Measurements from ENCODE around the gene BRIP1. TPM values are rescaled to one million over a fixed set of nuclear protein-coding genes. Genes with fewer than 3 reads are reported as not detected.

The BRIP1 gene
- total RNA-seq, 1 experiment from 2014 or later: 20.2 TPM

GRCh38 chr17:61683466-61683865, 179.9 kb downstream of the BRIP1 start:
- no peak overlapping the region for H2BK5ac ChIP-seq (ENCODE audit: insufficient read length, low read length)
- no peaks in the 10 kb centered on the region for H3K27me3 ChIP-seq (ENCODE audit: insufficient read depth, low read length)
- H3K79me2 ChIP-seq (ENCODE audit: insufficient read depth, low read length): no peaks in the 10 kb centered on the region
- H3K79me1 ChIP-seq (ENCODE audit: insufficient read depth, low read depth, low read length, poor library complexity, severe bottlenecking): no peaks in the 10 kb centered on the region
- H3K36me3 Mint-ChIP-seq (ENCODE audit: insufficient read depth in 1 of 3, low read depth in 3 of 3): peaks cover 0 to 21% (median 16%) of the 10 kb centered on the region in 3 experiments; a peak in 5 of 7 replicates
- H3K23ac ChIP-seq (ENCODE audit: insufficient read length, low read depth, low read length): no peak overlapping the region
- no peak overlapping the region for H3K27ac ChIP-seq (ENCODE audit: insufficient read length, low read depth, low read length)
- no peak overlapping the region for H4K91ac ChIP-seq (ENCODE audit: insufficient read length, low read depth, low read length)
- H3K23me2 ChIP-seq (ENCODE audit: insufficient read length, low read depth, low read length, poor library complexity, severe bottlenecking): no peaks in the 10 kb centered on the region
- no peak overlapping the region for H2BK12ac ChIP-seq (ENCODE audit: insufficient read length, low read depth, low read length)
- H3K4me1 Mint-ChIP-seq: no peaks in the 10 kb centered on the region
- no peak overlapping the region for H3K4me2 ChIP-seq (ENCODE audit: insufficient read depth, insufficient read length, low read length)
- no CpG with 5 or more reads among the region's 2 CpGs for WGBS (ENCODE audit: extremely low coverage, insufficient read length, low lambda C conversion rate)
- no peak overlapping the region for H3T11ph ChIP-seq (ENCODE audit: low read length)
- H3K9ac ChIP-seq (ENCODE audit: extremely low read depth, insufficient read length, low read length): no peak overlapping the region
- no peaks in the 10 kb centered on the region for H3K9me3 Mint-ChIP-seq
- no peaks in the 10 kb centered on the region for H3K9me3 ChIP-seq (ENCODE audit: control insufficient read depth, low read depth, low read length)
- no peak overlapping the region for H3K18ac ChIP-seq (ENCODE audit: insufficient read length, low read depth, low read length)
- no peak overlapping the region for H3K4me3 Mint-ChIP-seq
- H4K20me1 ChIP-seq (ENCODE audit: control insufficient read depth, insufficient read depth, insufficient read length): no peaks in the 10 kb centered on the region
- no peak for DNase-seq
- no peak overlapping the region for H3K4ac ChIP-seq (ENCODE audit: low read depth, low read length)
- TF ChIP-seq CTCF (conservative IDR thresholded peaks at IDR 0.05): no peak
- H2BK120ac ChIP-seq (ENCODE audit: low read depth, low read length, poor library complexity, severe bottlenecking): no peak overlapping the region
- no peak overlapping the region; a peak in 2 of 7 replicates for H3K27ac Mint-ChIP-seq
- no peak overlapping the region for H4K8ac ChIP-seq (replicated peaks; ENCODE audit: insufficient read length, low read depth, low read length)
- H3K27me3 Mint-ChIP-seq (ENCODE audit: low read depth): no peaks in the 10 kb centered on the region
- no peak overlapping the region for H2AK5ac ChIP-seq (ENCODE audit: insufficient read length, low read length)
- H4K5ac ChIP-seq (ENCODE audit: insufficient read length, low read depth, low read length): no peak overlapping the region
- H2AFZ ChIP-seq (ENCODE audit: low read length): no peak overlapping the region
- no peak overlapping the region for H2BK15ac ChIP-seq (ENCODE audit: low read depth, low read length)
- H3K14ac ChIP-seq (ENCODE audit: insufficient read depth, low read length): no peak overlapping the region
- no peaks in the 10 kb centered on the region for H3K4me1 ChIP-seq (ENCODE audit: insufficient read depth, low read length)
- no peak overlapping the region for H3K56ac ChIP-seq (ENCODE audit: insufficient read length, low read depth, low read length)
- H2BK20ac ChIP-seq (ENCODE audit: low read depth, low read length, poor library complexity, severe bottlenecking): no peak overlapping the region
